Activated CD8-positive, alpha-beta T cell treated with anti-CD3 and anti-CD28 coated beads for 36 hours (primary cell): ENCODE data around the gene GM2A. TPM values are rescaled to one million over a fixed set of nuclear protein-coding genes. Genes with fewer than 3 reads are reported as not detected.

ENCODE experiments used
- ATAC-seq: fragments of 200-7000 bp; cut with Tn5 transposase; one replicate; pipeline ENCODE4 v1.10.0; 2021; ENCODE audit warnings: mild to moderate bottlenecking, moderate library complexity
- CTCF ChIA-PET: fragments of 350-600 bp; sonication (Branson Sonifier 250); formaldehyde crosslinking; loops from one replicate; lab custom pipeline; 2021; ENCODE audit warnings: antibody characterized with exemption; lab: Charles Lee
- POLR2A ChIA-PET: fragments of 350-600 bp; sonication (Branson Sonifier 250); formaldehyde crosslinking; loops from one replicate; lab custom pipeline; 2021; ENCODE audit warnings: antibody characterized with exemption; lab: Charles Lee
- DNase-seq: peaks from one replicate; pipeline ENCODE4 v3.0.0-alpha.2; 2020
- H3K27ac Mint-ChIP-seq: one replicate; pipeline ENCODE4 v1.8.0; 2021; ENCODE audit warnings: mild to moderate bottlenecking, mixed read lengths
- H3K27me3 Mint-ChIP-seq: one replicate; pipeline ENCODE4 v1.8.0; 2021; ENCODE audit warnings: mixed read lengths
- H3K36me3 Mint-ChIP-seq: one replicate; pipeline ENCODE4 v1.8.0; 2021; ENCODE audit warnings: low read depth, mixed read lengths
- H3K4me1 Mint-ChIP-seq: one replicate; pipeline ENCODE4 v1.8.0; 2021; ENCODE audit warnings: low read depth, mixed read lengths
- H3K4me3 Mint-ChIP-seq: one replicate; pipeline ENCODE4 v1.8.0; 2021; ENCODE audit warnings: mild to moderate bottlenecking, moderate library complexity, mixed read lengths
- H3K9me3 Mint-ChIP-seq: one replicate; pipeline ENCODE4 v1.8.0; 2021; ENCODE audit warnings: mixed read lengths
- CTCF ChIP-seq: fragments of 200-600 bp; IDR thresholded peaks from one replicate; pipeline ENCODE4 v1.8.0; 2022; ENCODE audit warnings: antibody characterized with exemption, mild to moderate bottlenecking
- intact Hi-C: fragments of 100-400 bp; cut with micrococcal nuclease; formaldehyde crosslinking; loops from one replicate; pipeline ENCODE4 v1.10.0; 2022
- total RNA-seq, 2 experiments: library from RNA; stranded (reverse); gene quantifications; one replicate each; pipeline ENCODE4 v1.2.3, GENCODE V29; 2021

GM2A gene
- total RNA-seq, 2 experiments from 2014 or later: 13.3 to 13.7 TPM

- no peaks in the 10 kb centered on the region for H3K4me1 Mint-ChIP-seq
- H3K27ac Mint-ChIP-seq: no peak overlapping the region
- H3K36me3 Mint-ChIP-seq: no peaks in the 10 kb centered on the region
- POLR2A ChIA-PET: no interaction called here
- peaks cover 2% of the 10 kb centered on the region for H3K27me3 Mint-ChIP-seq
- intact Hi-C loops: no loop called here
- TF ChIP-seq CTCF: no peak
- no peaks in the 10 kb centered on the region for H3K9me3 Mint-ChIP-seq
- ATAC-seq (no peak), DNase-seq (no peak)
- CTCF ChIA-PET: no interaction called here
- no peak overlapping the region for H3K4me3 Mint-ChIP-seq
Measured at GRCh38 chr5:151295138-151295537, 42.2 kb downstream of the GM2A start.

GRCh38 chr5:151295791-151296477 lies 42.9 kb downstream of the GM2A start:
- Mint-ChIP-seq H3K4me1 (no peaks in the 10 kb centered on the region), H3K9me3 (no peaks in the 10 kb centered on the region), H3K36me3 (no peaks in the 10 kb centered on the region), H3K4me3 (no peak overlapping the region), H3K27me3 (peaks cover 2% of the 10 kb centered on the region), H3K27ac (no peak overlapping the region)
- TF ChIP-seq CTCF: no peak
- DNase-seq: no peak
- ATAC-seq: no peak
- CTCF ChIA-PET: no interaction called here
- POLR2A ChIA-PET: no interaction called here
- intact Hi-C loops: no loop called here

GRCh38 chr5:151296478-151296830 lies 43.5 kb downstream of the GM2A start:
- no peak for ATAC-seq
- Mint-ChIP-seq H3K36me3 (no peaks in the 10 kb centered on the region), H3K9me3 (no peaks in the 10 kb centered on the region), H3K27me3 (peaks cover 2% of the 10 kb centered on the region), H3K4me1 (no peaks in the 10 kb centered on the region), H3K27ac (no peak overlapping the region), H3K4me3 (no peak overlapping the region)
- POLR2A ChIA-PET: no interaction called here
- intact Hi-C loops: no loop called here
- CTCF ChIA-PET: no interaction called here
- no peak for DNase-seq
- TF ChIP-seq CTCF: no peak

GRCh38 chr5:151296974-151297373 lies 44.0 kb downstream of the GM2A start:
- intact Hi-C loops: no loop called here
- H3K4me3 Mint-ChIP-seq: no peak overlapping the region
- H3K4me1 Mint-ChIP-seq: no peaks in the 10 kb centered on the region
- ATAC-seq: no peak
- peaks cover 3% of the 10 kb centered on the region for H3K27me3 Mint-ChIP-seq
- H3K9me3 Mint-ChIP-seq: no peaks in the 10 kb centered on the region
- TF ChIP-seq CTCF: no peak
- CTCF ChIA-PET: interaction anchor here (1.3 kb wide), 1 partner anchor 14 kb away, joined by 3 read pairs; no protein-coding TSS in a partner anchor
- no peak overlapping the region for H3K27ac Mint-ChIP-seq
- H3K36me3 Mint-ChIP-seq: no peaks in the 10 kb centered on the region
- POLR2A ChIA-PET: no interaction called here
- DNase-seq: no peak

- H3K4me3 Mint-ChIP-seq: no peak overlapping the region
- ATAC-seq (no peak), DNase-seq (no peak)
- intact Hi-C loops: no loop called here
- H3K36me3 Mint-ChIP-seq: no peaks in the 10 kb centered on the region
- H3K27me3 Mint-ChIP-seq: peaks cover 4% of the 10 kb centered on the region
- ChIA-PET CTCF (interaction anchor here (1.3 kb wide), 1 partner anchor 15 kb away, joined by 3 read pairs; no protein-coding TSS in a partner anchor), POLR2A (no interaction called here)
- TF ChIP-seq CTCF: no peak
- H3K9me3 Mint-ChIP-seq: no peaks in the 10 kb centered on the region
- no peak overlapping the region for H3K27ac Mint-ChIP-seq
- H3K4me1 Mint-ChIP-seq: no peaks in the 10 kb centered on the region
Measured at GRCh38 chr5:151298063-151298855, 45.3 kb downstream of the GM2A start.
